ENCODE data around the gene ZNF579. TPM values are rescaled to one million over a fixed set of nuclear protein-coding genes. Genes with fewer than 3 reads are reported as not detected.
A peak's percentile ranks its signal among the peaks of the same experiment; 100 is the strongest.

ZNF579 gene
- total RNA-seq, 1 donor from 2014 or later, result 1.8 TPM

DNA sequence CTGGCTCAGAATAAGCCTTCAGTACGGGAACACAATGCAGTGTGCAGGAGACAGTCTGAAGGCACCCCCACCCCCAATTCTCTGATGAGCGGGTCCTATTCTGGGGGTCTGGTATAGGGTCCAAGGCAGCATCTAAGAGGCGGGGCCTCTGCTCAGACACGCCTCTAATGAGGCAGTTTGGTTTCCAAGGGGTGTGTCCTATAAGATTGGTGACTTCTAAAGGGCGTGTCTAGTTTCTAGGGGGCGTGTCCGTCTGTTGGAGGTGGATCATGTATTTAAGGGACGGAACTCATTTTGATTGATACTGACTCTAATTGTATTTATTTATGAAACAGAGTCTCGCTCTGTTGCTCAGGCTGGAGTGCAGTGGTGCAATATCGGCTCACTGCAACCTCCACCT, 10.0 kb upstream of the ZNF579 start:
- H3K4me3 ChIP-seq (ENCODE audit: low read depth, low read length), result no peak overlapping the region
- H3K27me3 ChIP-seq (ENCODE audit: control insufficient read depth, insufficient read depth, low read length), result no peaks in the 10 kb centered on the region
- FAIRE-seq (no peak), DNase-seq (ENCODE audit: low read depth) (no peak)
- TF ChIP-seq, protein P1, sequence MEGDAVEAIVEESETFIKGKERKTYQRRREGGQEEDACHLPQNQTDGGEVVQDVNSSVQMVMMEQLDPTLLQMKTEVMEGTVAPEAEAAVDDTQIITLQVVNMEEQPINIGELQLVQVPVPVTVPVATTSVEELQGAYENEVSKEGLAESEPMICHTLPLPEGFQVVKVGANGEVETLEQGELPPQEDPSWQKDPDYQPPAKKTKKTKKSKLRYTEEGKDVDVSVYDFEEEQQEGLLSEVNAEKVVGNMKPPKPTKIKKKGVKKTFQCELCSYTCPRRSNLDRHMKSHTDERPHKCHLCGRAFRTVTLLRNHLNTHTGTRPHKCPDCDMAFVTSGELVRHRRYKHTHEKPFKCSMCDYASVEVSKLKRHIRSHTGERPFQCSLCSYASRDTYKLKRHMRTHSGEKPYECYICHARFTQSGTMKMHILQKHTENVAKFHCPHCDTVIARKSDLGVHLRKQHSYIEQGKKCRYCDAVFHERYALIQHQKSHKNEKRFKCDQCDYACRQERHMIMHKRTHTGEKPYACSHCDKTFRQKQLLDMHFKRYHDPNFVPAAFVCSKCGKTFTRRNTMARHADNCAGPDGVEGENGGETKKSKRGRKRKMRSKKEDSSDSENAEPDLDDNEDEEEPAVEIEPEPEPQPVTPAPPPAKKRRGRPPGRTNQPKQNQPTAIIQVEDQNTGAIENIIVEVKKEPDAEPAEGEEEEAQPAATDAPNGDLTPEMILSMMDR (IDR thresholded peaks at IDR 0.05; ENCODE audit: insufficient read depth, low read length, severe bottlenecking), result no peak
- peaks cover 3% of the 10 kb centered on the region for H3K36me3 ChIP-seq (ENCODE audit: control insufficient read depth, insufficient read depth, low read length)

DNA sequence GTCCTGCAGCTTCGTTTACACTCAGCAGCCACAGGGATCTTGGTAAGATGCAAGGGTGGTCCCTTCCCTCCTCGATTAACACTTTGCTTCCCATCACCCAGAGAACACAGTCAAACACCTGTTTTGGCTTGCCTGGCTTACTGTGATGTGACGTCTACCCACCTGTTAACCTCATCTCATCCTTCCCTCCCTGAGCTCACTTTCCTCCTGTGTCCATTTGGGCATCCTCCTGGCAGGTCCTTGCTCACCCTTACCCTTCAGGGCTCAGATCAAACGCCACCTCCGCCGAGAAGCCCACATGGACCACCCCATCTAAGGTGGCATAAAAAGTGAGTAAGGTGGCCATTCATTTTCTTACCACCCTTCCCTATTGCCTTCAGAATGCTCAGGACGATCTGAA, 9.5 kb upstream of the ZNF579 start:
- FAIRE-seq, result peak; percentile 18
- no peak overlapping the region for H3K4me3 ChIP-seq (ENCODE audit: low read depth, low read length)
- H3K36me3 ChIP-seq (ENCODE audit: control insufficient read depth, insufficient read depth, low read length), result peaks cover 3% of the 10 kb centered on the region
- DNase-seq (ENCODE audit: low read depth), result no peak
- H3K27me3 ChIP-seq (ENCODE audit: control insufficient read depth, insufficient read depth, low read length), result no peaks in the 10 kb centered on the region
- TF ChIP-seq, protein P1 (IDR thresholded peaks at IDR 0.05; ENCODE audit: insufficient read depth, low read length, severe bottlenecking), result no peak

DNA sequence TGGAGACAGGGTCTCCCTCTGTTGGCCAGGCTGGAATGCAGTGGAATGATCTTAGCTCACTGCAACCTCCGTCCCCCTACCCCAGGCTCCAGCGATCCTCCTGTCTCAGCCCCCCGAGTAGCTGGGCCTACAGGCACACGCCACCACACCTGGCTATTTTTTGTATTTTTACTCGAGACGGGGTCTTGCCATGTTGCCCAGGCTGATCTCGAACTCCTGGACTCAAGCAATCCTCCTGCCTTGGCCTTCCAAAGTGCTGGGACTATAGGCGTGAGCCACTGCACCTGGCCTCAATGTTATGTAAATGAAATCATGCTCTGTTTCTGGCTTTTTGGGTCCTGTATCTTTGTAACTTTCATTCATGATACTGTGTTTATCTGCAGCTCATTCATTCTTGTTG, 8.1 kb upstream of the ZNF579 start:
- Histone ChIP-seq H3K27me3 (ENCODE audit: control insufficient read depth, insufficient read depth, low read length) (no peaks in the 10 kb centered on the region), H3K36me3 (ENCODE audit: control insufficient read depth, insufficient read depth, low read length) (peaks cover 3% of the 10 kb centered on the region), H3K4me3 (ENCODE audit: low read depth, low read length) (no peak overlapping the region)
- TF ChIP-seq, protein P1 (IDR thresholded peaks at IDR 0.05; ENCODE audit: insufficient read depth, low read length, severe bottlenecking), result no peak
- no peak for FAIRE-seq
- no peak for DNase-seq (ENCODE audit: low read depth)

DNA sequence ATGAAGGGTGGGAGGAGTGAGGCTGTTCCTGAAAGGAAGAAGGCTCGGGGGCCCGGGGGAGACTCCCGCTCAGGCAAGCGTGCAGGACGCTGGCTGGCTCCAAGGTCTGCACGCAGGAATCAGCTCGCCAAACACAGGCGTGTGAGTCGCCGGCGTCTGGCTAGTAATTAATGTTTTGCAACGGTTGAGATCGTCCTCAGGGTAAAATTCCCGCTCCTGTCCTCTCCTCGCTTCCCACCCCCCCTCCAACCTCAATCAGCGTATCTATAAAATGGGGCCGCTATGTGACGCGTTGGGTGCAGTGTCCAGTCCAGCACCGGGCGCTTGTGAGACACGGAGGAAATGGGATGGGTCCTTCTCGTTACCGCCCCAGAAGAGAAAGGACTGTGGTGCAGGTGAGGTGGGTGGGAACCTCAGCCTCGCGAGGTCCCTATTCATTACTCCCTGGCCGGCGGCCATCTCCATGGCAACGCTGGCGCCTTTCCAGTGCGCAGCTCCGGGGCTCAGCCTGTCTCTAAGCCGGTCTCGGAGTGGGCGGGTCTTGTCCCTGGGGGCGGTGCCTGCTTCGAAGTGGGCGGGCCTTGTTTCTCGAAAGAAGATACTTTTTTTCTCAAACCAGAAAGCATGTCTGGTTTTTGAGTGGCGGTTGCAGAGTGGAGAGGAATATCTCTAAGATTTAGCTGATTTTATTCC, 6.5 kb upstream of the ZNF579 start:
- FAIRE-seq (no peak), DNase-seq (ENCODE audit: low read depth) (peak; percentile 91)
- peak overlapping the region; percentile 27 for H3K4me3 ChIP-seq (ENCODE audit: low read depth, low read length)
- H3K36me3 ChIP-seq (ENCODE audit: control insufficient read depth, insufficient read depth, low read length), result peaks cover 1% of the 10 kb centered on the region
- H3K27me3 ChIP-seq (ENCODE audit: control insufficient read depth, insufficient read depth, low read length), result no peaks in the 10 kb centered on the region
- TF ChIP-seq, protein P1 (IDR thresholded peaks at IDR 0.05; ENCODE audit: insufficient read depth, low read length, severe bottlenecking), result no peak

DNA sequence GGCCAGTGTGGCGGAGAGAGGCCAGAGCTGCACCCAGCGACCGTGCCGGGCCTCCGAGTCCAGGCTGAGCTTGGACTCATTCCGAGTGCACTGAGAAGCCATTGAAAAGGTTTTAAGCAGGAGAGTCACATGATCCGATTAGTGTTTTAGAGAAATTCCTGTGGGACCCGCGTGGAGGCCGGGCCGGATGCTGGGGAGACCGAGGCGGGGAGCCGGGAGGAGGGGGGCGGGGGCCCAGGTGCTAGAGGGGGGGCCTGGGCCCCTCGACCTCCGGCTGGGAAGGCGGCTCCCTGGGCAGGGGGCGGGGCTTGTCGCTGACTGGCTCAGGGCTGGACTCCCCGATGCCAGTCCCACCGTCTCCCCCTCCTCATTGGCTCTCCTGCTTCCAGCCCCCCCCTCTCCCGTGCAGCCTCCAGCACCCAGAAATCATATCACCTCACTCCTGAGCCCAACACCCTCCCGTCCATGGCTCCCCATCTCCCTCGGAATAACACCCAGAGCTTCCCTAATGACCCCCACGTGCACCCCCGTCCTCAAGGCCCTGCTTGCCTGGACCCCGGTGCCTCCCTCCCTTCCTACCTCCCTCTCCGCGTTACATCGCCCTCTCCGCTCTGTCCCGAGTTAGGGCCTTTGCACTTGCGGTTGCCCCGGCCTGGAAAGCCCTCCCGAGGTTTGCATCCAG, 5.2 kb upstream of the ZNF579 start:
- H3K27me3 ChIP-seq (ENCODE audit: control insufficient read depth, insufficient read depth, low read length), result no peaks in the 10 kb centered on the region
- TF ChIP-seq, protein P1 (IDR thresholded peaks at IDR 0.05; ENCODE audit: insufficient read depth, low read length, severe bottlenecking), result no peak
- DNase-seq (ENCODE audit: low read depth) (no peak), FAIRE-seq (no peak)
- peak overlapping the region; percentile 17 for H3K4me3 ChIP-seq (ENCODE audit: low read depth, low read length)
- no peaks in the 10 kb centered on the region for H3K36me3 ChIP-seq (ENCODE audit: control insufficient read depth, insufficient read depth, low read length)

Data from bronchial epithelial cell (primary cell).